Posterior cingulate gyrus (tissue), 11 donors: ENCODE data around the gene TBC1D32.

Experiments
- DNase-seq, 10 donors: peaks; one replicate each; pipeline versions ENCODE4 v3.0.0 to v3.0.0-alpha.2; 2020 to 2021; ENCODE audit warnings: mixed read lengths in 3 of 10
- intact Hi-C: fragments of 100-400 bp; cut with DNase I; formaldehyde crosslinking; loops from one replicate; pipeline ENCODE4 v1.15.1; 2023

The TBC1D32 gene

DNA sequence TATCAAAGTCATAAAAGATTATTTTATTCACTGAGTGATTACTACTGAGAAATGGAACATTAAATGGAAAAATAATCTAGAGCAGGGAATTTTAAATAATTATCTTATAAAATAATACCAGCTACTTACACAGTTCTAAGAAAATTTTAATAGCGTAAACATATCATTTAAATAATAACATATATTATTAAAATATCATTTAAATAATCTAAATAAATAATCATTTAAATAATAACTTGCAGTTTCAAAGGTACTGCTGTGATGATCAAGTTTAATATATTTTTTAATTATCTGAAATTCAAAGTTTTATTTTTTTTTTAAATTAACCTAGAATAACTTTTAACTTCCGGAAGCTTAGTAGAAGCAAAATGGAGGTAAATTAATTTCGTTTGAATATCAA lies 301.2 kb downstream of the TBC1D32 start:
- intact Hi-C loops = no loop called here
- DNase-seq = no peak

DNA sequence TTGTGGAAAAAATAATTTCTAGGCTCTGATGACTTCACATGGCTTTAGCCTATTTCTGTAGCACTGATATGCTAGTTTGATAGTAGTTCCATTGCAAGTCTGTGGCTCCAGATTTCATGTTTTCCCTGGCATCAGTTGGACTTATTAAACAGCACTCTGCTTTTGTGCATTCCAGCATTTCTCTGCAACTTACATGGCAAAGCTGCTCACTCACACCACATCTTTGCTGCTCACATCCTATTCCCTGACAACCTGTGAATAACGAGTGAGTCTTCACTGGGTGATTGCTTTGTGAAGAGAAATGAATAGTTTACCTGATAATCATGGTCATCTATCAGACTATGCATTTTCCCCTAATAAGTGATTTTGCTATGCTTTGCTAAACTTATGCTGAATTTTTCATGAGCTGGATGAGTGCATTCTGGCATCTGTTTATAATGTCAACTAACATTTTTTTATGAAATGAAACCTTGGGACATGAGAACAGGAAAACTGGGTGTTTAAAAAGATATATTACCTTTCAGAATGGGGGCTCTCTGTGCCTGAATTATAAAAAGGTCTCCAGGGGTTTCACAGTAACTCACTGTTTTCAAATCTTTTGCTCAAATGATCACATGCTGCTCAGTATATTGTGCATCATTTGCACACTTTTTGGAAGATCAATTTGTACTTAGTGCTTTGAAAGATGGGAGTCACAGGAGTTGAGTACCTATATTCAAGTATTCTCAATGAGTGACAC lies 301.8 kb downstream of the TBC1D32 start:
- intact Hi-C loops = no loop called here

More for the DNA sequence above, 301.8 kb downstream of the TBC1D32 start:
- DNase-seq = no peak
